ENCODE results near the gene SETD7.
"Not testable (repeated sequence)": the region's sequence is repeated elsewhere in the genome, so short reads cannot be mapped to it uniquely, and the experiment has no call there.

SETD7 gene

DNA sequence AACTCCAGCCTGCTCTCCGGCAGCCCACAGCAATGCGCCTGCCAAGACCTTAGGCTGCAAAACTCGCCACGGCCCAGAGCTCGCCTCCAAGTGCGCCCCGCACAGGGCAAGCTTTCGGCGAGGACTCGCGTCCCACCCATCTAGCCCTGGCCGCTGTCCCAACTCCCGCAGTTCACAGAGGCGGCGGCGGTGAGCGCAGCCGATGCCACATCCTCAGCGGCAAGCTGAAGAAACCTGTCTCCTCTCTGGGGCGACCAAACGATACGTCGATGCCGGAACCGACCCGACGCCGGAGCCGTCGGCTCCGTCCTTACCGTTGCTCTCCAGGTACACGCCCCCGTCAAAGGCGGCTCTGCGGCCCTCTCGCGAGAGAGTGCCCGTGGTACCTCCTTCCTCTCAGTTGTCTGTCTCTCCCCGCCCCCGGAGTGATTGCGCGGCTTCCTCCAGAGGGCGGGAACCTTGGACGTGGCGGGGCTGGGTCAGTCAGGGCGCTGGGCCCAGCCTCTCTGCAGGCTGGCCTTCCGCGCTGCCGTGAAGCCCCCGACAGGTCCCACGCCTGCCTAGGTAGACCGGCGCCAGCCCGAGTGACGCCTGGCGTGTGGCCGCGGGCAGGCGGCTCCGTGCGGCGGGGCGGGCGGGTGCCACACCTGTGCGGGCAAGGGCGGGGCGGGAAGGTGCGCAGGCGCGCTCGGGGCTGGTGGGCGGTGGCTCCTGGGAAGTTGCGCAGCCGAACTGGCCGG is 102.5 kb downstream of the SETD7 start:
- in situ Hi-C loops (cut with MboI; ENCODE audit: low pct_unique_long_range_greater_than_20kb, low sequenced_read_pairs): no loop called here

GRCh38 chr4:139453041-139453370 is 103.0 kb downstream of the SETD7 start:
- DNase-seq: no peak
- in situ Hi-C loops (cut with MboI; ENCODE audit: low pct_unique_long_range_greater_than_20kb, low sequenced_read_pairs): no loop called here

More for the DNA sequence above, 102.5 kb downstream of the SETD7 start:
- peak; percentile 98 for DNase-seq

DNA sequence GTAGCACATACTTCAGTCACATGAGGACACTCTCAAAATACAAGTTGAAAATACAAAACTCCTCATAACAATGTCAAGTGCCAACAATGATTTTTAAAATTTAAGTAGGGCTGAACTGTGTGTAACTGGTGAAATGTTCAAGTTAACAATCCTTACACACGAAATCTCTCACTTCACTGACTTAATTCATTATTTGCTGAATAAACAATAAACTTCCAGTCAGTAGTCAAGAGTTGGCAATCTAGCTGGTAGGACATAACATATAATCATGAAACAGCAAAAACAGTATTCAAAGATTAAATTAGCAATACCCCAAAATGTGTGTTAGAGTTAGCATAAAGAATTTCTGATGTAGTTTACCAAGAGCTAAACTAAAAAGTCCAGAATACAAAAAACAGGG is 104.0 kb downstream of the SETD7 start:
- DNase-seq: no peak
- in situ Hi-C loops (cut with MboI; ENCODE audit: low pct_unique_long_range_greater_than_20kb, low sequenced_read_pairs): no loop called here

GRCh38 chr4:139450586-139450985 is 105.4 kb downstream of the SETD7 start:
- in situ Hi-C loops (cut with MboI; ENCODE audit: low pct_unique_long_range_greater_than_20kb, low sequenced_read_pairs): no loop called here
- no peak for DNase-seq

DNA sequence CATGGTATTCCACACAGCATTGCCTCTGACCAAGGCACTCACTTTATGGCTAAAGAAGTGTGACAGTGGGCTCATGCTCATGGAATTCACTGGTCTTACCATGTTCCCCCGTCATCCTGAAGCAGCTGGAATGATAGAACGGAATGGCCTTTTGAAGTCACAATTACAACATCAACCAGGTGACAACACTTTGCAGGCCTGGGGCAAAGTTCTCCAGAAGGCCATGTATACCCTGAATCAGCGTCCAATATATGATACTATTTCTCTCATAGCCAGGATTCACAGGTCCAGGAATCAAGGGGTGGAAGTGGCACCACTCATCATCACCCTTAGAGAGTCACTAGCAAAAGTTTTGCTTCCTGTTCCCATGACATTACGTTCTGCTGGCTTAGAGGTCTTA is 108.9 kb downstream of the SETD7 start:
- DNase-seq; in situ Hi-C loops (cut with MboI; ENCODE audit: low pct_unique_long_range_greater_than_20kb, low sequenced_read_pairs): not testable (repeated sequence)
